ENCODE measurements around the gene NSF.
"Not testable (repeated sequence)": the region's sequence is repeated elsewhere in the genome, so short reads cannot be mapped to it uniquely, and the experiment has no call there.

NSF gene

DNA sequence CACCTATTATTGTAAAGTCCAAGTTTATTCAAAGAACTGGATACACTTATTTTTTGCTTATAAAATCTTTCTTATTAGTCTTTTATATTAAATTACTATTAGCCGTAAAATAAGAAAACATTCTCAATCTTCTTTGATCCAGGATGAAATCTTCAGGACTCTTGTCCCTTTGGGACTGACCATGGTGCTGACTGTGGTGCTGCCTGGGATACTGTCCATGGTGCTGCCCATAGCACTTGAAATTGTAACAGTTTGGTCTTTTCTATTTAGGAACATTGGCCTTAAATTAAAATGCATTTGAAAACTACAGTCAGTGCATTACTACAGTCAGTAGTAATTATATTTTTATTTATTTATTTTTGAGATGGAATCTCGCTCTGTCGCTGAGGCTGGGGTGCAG, 41.7 kb downstream of the NSF start:
- DNase-seq: not testable (repeated sequence)

DNA sequence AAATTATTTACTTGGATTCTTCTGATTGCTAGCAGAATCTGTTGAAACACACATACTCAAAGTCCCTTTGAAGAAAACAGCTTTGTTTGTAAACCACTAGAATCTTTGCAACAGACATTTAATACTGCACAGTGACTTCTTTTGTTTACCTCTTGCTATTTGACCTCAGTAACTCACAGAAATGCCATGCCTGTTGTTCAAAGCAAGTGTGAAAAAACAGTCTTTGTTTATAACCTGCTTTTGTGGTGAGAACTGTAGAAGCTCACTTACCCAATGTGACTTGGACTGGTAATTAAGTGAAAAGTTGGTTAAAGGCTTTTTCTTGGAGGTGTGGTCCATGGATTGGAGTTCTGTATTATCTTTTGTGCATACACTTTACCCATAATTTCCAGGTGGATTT, 44.4 kb downstream of the NSF start:
- not testable (repeated sequence) for DNase-seq

DNA sequence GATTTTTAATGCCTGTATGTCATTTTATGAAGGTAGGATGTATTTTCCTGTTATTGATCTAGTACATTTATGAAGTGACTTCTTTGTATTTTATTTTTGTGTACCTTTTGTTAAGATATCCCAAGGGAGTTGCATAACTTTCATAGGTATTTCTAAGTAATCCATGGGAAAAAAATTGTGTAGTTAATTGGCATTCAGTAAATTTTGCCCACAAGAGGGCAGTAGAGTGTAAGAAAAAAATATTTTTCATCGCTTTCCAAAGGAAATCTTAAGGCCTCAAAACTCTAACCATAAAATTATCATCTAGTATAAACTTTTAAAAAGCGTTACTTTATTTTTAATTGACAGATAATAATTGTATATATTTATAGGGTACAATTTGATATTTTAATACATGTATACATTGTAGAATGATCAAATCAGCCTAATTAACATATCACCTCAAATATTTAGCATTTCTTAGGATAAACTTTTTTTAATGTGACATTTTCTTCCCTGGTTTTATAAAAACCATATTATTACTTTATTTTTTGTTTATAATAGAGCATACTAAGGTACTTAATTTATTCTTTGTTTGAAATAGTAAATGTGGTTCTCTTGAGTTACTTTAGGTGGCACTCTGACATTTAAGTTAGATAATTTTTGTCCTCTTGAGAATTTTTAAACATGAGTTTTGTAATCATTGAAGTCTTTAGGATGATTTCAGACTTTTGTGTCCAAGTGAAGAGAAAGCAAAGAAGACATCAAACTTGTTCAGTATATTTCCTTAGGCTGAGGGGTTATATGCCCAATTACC, 51.6 kb downstream of the NSF start:
- DNase-seq: not testable (repeated sequence)

DNA sequence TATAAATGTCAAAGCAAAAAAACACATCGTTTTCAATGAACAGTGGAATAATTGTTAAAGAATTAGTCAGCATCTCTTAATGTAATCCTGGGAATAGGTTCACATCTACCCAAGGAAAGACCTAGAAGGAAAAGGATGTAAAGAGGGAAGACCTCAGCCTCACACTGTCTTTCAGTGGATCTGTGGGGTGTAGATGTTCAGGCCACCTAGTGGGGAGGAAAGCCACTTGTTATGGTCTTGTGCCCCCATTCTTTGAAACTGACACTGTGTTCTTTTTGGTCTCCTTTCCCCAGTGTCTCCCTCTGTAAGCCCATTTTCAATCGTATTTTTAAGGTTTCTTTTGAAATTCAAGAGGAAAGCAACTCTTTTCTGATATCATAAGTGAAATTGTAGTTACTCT, 56.8 kb downstream of the NSF start:
- DNase-seq: not testable (repeated sequence)

DNA sequence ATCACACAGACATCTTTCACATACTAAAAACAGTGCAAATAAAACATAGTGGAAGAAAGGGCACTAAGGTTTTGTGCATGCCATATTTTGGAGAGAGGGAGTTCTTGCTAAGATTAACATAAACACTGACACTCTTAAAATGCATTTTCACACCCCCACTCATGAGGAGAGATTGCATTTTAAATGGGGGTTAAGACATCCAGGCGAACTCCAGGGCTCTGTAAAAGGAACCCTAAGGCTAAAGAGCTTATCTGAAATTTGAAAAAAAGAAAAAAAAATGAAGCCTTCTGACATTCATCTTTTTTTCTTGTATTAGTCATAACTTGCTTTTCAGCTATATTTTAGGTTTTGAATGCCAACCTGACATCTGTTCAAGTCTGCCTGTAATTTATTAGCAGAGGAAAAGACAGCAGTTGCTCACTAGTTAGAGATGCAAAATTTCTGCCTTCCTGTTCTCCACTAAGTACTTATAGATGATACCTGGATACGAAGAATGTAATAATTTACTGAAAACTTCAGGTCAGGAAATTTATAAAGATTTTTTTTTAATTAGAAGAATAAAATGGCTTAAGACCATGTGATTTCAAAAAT, 57.3 kb downstream of the NSF start:
- not testable (repeated sequence) for DNase-seq

DNA sequence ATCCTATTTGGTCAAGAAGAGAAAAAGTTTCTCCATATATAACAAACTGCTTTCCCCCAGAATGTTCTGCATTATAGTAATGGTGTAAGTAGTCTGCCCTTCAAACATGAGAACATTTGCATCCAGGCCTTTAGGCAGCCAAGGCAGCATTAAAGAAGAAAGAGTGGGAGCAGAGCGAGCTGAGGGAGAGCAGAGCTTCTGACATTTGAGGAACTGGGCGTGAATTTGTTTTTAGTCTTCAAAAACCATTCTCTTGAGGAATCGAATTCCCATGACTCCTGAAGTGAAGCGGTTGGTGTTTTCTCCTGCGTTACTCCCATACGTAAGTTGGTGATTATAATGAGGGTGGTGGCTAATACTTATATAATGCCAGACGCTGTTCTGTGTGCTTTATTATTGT, 58.8 kb downstream of the NSF start:
- not testable (repeated sequence) for DNase-seq

DNA sequence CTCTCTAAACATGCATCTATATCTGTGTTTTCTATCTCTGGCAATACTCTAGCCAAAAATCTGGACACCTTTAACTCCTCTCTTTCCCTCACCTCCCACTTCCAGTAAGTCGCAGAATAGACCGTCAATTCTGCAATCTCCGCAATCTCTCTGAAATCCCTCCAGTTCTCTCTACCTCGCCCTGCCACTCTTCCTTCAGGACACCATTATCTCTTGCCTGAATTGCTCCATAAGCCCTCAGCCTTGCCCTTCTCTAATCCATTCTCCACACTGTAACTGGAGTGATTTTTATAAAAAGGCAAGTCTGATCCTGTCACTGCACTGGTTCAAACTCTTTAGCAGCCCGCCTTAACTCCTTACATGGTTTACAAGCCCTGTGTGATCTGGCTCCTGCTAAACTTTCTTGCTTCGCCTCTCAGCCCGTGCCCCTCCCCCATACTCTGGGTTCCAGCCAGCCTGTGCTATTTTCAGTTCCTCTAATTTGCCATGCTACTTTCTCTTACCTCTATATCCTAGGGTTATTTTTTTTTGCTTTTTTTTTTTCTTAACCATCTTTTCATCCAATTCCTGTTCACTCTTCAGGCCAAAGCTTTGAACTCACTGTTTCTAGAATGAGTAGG, 61.7 kb downstream of the NSF start:
- not testable (repeated sequence) for DNase-seq

DNA sequence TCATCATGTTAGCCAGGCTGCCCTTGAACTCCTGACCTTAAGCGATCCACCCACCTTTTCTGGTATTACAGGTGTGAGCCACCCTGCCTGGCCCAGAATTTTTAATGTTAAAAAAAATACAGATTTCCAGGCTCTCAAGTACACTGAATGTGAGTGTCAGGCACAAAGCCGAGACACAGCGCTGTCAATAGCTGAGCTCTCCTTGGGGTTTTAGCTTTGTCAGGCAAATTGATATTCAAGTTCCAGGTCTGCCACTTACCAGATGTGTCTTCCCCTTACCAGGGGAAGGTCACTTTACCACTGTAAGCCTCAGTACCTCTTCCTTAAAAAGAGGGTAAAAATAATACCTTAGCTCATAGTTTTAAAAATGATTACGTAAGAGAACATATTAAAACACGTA, 67.8 kb downstream of the NSF start:
- not testable (repeated sequence) for DNase-seq

DNA sequence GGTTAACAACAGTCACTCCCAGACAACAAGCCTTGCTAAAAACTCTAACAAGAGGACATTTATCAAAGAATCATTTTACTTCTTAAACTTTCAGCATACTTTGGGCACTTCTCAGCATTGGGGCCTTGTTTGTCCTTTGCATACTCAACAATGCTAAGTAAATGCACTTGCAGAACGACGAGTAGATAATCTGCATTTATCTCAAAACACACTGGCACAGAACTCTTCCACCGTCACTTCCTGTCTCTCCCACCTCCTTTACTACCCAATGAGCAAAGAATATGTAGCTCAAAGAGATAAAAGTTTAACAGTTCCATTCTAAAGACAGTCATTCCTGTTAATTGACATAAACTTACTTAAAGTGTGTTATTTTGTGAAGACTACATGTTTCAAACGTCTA, 69.2 kb downstream of the NSF start:
- DNase-seq: not testable (repeated sequence)

DNA sequence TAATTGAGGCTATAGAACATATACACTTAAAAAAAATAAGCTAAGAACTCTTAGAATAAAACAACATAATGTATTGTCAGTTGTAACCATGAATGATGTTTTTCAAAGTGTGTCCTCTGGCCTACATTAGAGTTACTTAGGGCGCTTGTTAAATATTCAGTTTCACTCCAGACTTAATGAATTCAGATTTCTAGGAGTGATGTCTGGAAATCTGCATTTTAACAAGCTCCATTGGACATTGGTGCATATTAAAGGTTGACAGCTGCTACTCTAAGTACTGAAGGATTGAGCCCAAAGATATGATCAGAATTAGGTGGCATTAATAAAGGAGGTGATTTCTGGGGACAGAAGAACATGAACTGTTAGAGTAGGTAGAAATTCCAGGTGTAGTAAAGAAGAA, 72.7 kb downstream of the NSF start:
- not testable (repeated sequence) for DNase-seq

DNA sequence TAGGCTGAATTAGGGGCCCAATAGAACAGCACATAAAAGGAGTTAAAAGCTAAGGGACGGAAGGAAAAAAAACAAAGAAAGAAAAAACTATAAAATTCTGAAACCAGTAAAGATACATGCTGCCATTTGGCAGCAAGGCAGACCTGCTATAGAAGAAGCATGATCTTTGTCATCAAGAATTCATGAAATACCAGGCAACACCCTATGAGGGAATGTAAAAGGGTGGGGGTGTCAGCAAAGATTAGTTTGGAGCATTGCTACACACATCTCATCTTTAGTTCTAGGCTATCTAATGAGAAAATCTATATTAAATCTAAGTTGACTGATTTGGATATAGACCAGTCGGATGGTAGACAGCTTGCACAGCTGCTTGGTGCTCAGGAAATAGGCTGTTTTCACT, 73.1 kb downstream of the NSF start:
- not testable (repeated sequence) for DNase-seq

DNA sequence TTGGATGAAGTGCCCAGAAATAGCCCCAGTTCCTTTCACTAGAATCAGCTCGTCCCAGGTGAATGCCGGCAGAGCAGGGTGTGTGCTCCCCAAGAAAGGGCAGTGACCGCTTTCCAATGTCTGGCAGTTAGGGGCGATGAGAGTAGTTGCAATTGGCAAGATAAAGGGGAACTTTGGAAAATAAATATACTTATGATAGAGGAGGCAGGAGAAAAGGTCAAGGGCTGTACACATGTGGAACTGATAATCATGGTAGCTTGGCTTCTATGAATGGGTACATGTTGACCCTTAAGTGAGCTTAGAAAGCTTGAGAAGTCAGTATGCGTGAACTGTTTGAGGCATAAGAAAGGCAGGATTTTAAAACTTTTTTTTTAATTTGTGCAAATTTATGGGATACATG, 75.5 kb downstream of the NSF start:
- DNase-seq: not testable (repeated sequence)

DNA sequence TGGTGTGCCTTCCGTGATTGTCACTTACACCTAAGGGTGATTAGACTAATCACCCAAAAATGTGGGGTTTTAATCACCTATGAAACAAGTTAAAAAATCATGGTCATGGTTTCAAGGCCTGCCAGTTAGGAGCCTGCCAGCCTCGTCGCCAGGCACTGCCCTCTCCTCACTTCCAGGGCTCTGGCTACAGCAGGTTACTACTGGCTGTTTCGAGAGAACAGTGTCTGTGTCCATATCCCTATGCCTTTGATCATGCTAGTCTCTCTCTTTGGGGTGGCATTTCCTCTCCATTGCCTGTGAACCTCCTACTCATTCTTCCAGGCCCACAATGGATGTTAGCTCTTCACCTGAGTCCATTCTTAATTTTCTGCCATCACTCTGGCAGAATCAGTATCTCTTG, 80.3 kb downstream of the NSF start:
- DNase-seq: not testable (repeated sequence)

DNA sequence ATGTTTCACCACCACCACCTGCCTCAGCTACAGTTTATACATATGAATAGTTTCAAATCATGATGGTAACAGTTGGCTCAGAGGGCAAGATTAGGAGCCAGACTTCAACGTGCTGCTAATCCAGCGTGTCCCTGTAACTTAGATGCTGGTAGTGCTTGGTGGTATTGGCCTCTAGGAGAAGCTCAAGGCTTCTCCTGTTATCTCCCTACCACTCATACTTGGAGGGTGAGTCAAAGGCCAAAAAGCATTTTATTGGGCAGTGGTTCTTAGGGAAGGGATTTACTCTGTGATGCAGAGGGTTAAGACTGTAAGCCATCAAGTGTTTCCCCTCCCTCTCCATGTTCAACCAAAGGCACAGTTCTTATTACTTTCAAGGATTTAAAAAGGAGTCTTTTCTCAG, 82.3 kb downstream of the NSF start:
- not testable (repeated sequence) for DNase-seq

DNA sequence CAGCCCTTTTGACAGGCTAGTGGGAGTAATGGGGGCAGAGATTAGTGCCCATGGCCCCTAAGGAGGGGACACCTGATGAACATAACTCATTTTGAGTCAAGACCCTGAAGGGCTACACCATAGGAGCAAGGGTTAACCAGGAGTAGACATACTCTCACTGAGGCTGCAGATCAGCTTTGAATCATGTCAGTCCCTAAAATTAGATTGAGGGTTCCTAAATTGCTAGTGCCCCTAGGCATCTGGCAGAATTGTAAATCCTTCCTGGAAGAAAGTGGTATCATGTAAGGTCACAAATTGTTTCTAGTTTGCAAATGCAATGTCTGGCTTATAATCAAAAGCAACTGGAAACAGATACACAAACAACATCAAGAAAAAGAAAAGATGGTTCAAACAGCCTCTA, 87.3 kb downstream of the NSF start:
- not testable (repeated sequence) for DNase-seq

DNA sequence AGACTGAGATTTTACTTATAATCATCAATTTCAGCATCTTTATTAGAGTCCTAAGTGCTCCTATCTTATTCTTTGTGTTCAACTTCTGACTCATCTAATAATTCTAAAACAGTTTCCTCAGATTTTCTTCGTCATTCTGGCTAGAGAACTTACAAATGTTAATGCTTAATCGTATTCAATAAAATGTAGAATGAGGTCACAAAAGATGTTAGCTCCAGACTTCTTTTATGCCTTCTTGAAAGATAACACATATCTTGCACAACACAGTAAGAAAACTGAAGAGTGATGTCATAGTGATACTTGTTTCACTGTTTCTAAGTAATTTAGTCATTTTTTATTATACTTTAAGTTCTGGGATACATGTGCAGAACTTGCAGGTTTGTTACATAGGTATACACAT, 93.2 kb downstream of the NSF start:
- DNase-seq: not testable (repeated sequence)

DNA sequence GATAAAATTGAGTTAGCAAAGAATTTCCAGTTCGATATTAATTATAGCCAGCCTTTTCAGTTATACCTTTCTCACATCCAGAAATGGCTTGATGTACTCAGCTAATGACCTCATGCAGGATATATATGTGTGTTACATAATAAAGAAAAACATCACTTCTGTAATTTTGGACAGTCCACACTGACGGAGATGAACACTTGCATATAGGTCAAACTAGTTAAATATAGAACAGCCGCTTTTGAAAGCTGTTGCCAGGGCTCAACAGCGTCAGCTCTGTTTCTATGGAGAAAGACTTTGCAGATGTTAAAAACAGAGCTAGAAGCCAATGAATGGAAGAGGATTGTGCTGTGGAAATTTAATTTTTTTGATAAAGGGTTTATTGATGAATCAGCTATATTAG, 94.8 kb downstream of the NSF start:
- not testable (repeated sequence) for DNase-seq

DNA sequence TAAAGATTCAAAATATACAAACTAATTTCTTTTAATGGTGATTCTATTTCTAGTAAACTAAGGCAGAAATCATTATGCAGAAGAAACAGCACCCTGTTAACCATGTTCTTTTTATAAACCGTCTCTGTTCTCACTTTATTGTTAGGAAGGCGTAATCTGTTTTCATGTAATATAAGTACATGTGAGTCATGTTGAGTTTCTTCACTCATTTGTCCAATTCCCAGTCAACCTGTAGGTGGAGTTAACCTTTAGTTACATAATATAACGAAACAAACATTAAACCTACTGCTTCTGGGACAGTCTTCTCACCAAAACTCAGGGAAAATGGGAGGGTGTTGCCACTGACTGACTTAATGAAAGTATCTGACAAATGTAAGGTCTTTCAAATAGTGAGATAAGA, 101.7 kb downstream of the NSF start:
- DNase-seq: not testable (repeated sequence)

DNA sequence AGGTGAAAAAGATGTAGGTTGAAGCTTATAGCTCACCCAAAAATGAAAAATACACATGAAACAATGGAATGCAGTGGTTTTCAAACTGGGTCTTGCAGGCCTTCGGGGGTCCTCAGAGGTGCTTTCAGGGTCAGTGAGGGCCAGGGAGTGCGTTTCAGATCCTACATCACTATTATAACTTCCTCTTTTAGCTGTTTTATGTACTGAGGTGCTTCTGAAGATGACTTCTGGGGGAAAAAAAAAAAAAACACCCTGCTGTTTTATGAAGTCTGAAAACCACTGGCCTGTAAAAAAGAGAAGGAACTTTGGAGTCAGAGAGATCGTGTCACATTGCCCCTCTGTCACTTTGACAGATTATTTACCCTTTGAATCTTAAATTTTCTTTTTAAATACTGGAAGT, 102.8 kb downstream of the NSF start:
- not testable (repeated sequence) for DNase-seq

DNA sequence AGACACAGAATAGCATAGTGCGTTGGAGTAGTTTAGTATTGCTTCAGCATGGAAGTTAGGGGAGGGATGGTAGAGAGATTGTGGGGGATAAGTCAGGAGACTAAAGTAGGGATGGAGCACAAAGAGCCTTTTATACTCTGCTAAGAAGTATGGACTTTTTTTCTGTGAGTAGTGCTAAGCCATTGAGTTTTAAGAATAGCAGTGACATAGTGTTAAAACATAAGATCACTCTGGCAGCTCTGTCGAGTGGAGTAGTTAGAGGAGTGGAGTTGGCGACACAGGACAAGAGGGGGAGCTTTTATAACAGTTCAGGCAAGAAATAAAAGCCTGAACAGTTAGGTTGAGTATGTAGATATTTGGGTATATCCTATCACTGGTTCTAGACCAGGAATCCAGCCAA, 106.1 kb downstream of the NSF start:
- DNase-seq: not testable (repeated sequence)

DNA sequence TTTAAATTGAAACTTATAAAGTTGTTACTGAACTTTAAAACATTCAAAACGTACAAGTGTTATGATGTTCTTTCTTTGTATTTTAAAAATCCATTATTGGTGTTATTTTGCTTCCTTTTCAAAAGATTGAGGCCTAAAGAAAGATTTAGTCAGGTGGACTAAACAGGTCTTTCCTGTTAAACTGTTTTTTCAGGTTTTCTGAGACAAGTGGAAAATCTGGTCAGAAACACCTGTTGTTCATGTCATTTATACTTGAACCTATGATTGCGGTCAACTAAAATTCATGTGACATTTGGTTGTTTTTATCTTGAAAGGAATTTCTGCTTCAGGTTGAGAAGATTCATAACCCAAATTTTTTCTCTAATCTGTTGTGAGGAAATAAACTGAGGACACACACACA, 108.5 kb downstream of the NSF start:
- DNase-seq: not testable (repeated sequence)

DNA sequence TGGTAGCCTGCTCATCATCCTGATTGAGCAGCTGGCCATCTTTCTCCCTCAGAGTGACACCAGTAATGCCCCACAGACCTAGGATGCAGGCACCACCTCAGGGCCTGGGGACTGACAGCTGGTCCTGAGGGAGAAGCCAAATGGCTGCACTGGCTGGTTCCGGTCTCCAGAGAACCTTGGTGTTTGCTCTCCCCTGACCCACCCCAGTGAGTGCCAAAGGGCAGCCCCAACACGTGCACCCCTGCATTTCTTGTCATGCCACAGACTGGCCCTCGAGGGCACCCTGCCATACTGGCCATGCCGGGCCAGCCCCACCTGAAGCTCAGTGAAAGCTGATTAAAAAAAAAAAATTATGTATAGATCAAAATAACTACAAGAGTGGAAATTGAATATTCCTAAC, 127.5 kb downstream of the NSF start:
- no peak for DNase-seq

DNA sequence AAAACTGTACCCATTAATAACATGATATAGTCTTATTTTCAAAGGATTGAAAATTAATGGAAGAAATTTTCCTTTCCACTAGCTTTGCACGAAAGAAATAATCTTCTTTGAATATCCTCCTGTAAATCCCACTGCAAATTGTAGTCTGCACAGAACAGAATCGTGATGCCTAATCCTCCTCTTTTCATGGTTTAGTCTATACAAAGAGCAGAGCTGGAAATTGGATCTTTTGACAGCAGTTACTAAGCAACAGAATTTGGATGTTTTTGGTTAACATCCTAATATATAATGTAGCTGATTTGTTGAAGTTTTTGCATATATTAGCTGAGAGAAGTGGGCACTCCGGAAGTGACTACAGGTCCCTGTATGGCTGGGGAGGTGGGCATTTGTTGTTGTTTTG, 129.4 kb downstream of the NSF start:
- no peak for DNase-seq

DNA sequence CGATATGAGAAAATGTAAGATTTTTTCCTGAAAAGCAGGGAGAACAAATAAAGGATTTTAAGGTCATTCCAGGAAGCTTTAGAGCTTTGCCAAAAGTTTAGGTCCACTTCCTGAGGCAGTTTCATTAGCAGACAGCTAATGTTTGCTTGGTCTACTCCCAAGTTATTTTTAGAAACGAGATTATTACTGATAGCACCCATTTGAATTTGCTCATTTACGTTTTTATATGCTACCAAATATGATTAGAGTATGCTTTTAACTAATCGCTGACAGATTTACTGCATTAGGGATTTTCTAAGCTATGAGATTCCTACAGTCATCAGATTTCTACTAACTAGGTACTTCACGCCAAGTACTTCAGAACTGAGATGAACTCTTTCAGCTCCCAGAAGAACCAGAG, 129.9 kb downstream of the NSF start:
- no peak for DNase-seq

All from NCI-H2227 treated with DMSO at 0.1 percent for 48 hours (cell line).